NCI-H2029 treated with DMSO at 0.1 percent for 48 hours (cell line): Measurements from ENCODE around the gene LBHD1.
"Not testable (repeated sequence)": the region's sequence is repeated elsewhere in the genome, so short reads cannot be mapped to it uniquely, and the experiment has no call there.

Source experiments
- DNase-seq: peaks from one replicate; lab custom pipeline; 2025; lab: John Stamatoyannopoulos, UW

The LBHD1 gene

GRCh38 chr11:62693624-62694023, 21.6 kb upstream of the LBHD1 start:
- DNase-seq = not testable (repeated sequence)

DNA sequence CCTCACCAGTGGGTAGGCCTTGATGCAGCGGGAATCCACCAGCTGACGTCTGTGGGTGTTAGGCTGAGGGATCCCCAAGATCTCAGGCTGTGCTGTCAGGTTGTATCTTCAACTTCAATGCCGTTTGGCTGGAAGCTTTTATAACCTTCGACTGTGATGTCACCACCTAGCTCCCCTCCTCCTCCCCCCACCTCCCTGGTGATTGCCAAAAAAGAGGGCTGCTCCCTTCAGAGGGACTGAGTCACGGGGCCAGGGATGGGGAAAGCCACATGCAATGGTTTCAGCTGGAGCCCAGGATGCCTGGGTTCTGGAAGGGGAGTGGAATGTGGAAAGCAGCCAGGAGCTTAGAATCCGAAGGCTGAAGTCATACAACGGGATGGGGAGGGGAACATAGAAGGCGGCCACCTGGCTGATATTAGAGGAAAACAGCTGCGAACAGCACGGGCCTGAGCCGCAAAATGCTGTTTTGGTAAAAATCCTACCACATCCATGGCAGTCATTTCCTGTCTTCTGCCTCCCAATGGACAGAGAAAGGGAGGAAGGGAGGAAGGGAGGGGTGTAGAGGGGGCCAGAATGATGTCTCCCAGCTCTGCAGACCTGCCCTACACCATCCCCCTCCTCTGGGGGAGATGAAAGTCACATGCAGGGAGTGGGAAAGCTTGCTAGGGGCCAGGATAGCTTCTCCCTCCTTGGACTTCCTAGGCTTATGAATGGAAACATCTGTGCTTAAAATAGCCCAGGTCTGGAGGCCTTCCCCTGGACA, 17.5 kb upstream of the LBHD1 start, which contains the start of gene LRRN4CL:
Gene LRRN4CL, minus strand, starts transcription at position 110 of the 763 bp plus-strand sequence. CDS start 1,022 bp downstream, outside the sequence.
- DNase-seq = no peak

GRCh38 chr11:62688491-62688890, 16.4 kb upstream of the LBHD1 start:
- DNase-seq = no peak

DNA sequence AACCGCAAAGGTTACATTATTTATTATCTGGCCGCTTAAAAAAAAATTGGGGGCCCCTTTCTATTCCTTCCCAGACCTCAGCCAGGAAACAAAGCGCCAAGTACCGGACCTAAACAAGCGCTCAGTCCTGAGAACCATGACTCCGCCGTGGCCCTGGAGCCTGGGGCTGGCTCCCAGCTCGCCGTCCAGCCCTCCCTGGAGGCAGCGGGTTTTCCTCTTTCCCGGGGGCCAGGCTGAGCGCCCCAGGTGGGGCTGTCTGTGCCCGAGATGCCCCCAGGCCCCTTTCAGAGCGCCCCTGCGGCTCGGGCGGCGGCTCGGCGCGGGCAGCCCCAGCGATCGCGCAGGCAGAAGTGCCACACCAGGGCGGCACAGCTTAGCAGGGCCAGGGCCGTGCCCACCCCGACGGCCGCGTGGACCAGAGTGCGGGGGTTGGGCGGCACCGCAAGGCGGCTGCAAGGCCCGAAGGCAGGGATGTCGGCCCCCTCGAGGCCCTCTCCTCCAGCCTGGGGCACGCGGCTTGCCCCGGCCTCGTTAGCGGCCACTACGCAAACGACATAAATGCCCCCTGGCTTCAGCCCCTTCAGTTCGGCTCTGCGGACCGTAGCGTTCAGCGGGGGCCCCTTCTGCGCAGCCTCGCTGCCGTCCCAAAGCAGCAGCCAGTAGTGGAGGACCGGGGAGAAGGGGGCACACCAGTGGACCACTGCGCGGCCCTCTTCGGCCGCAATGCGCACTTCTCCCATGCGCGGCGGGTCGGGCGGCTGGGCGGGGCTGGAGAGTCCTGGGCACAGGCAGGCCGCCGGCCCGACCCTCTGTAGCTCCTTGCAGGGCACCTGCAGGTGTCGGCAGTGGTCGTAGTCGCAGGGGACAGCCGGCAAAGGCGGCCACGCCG, 15.7 kb upstream of the LBHD1 start:
- DNase-seq = no peak

DNA sequence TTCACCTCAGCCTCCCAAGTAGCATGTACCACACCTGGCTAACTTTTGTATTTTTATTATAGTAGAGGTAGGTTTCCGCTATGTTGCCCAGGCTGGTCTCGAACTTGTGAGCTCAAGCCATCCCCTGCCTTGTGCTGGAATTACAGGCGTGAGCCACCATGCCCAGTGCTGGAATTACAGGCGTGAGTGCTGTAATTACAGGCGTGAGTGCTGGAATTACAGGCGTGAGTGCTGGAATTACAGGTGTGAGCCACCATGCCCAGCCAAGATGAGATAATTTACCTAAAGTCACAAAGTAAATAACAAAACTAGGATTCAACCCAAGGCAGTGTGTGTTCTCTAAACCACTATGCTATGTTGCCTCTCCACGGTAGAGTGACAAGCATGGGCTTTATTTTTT, 10.5 kb upstream of the LBHD1 start:
- DNase-seq = no peak

GRCh38 chr11:62680825-62681240, 8.8 kb upstream of the LBHD1 start:
- DNase-seq = peak; percentile 9

DNA sequence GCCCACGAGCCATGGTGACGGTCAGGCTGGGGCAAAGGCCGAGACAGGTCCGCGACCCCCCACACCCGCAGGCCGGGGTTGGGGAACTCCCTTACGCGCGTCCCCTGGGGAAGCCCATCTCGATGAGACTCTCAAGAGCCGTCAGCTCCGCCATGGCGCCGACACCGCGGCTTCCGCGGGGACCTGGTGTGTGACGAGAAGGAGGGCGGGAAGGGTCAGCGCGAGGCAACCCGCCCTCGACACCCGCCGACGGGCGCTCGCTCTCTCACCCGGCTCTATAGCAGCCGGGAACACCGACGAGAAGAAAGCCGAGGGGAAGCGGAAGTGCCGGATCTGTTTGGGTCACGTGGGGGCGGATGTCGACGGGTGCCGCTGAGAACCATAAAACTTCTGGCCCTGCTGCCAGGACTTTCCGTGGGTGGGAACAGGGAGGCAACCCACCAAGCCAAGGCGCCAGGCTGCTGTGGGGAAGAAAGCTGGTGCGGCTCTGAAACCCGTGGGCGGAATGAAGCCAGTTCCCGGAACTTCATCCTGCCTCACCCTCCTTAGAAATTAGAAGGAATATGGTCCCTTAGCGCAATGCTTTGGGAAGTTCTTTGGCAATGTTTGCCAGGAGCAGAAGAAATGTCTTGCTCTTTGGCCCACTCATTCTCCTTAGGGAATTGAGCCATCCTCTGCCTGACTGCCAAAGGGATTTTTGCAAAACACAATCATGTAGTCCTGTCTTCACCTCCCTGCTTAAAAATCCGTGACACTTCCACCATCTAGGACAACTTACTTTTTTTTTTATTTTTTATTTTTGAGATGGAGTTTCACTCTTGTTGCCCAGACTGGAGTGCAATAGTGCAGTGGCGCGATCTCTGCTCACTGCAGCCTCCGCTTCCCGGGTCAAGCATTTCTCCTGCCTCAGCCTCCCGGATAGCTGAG, 7.0 kb upstream of the LBHD1 start, which contains the start of gene UBXN1:
Gene UBXN1, minus strand, starts transcription at position 304 of the 927 bp plus-strand sequence. Its CDS starts 150 bp downstream, at position 154.
- DNase-seq = peak; percentile 79

- DNase-seq = no peak
These were observed 6.3 kb upstream of the LBHD1 start for GRCh38 chr11:62678433-62678769.

- DNase-seq = no peak
These were observed 5.6 kb upstream of the LBHD1 start for GRCh38 chr11:62677714-62678113.

DNA sequence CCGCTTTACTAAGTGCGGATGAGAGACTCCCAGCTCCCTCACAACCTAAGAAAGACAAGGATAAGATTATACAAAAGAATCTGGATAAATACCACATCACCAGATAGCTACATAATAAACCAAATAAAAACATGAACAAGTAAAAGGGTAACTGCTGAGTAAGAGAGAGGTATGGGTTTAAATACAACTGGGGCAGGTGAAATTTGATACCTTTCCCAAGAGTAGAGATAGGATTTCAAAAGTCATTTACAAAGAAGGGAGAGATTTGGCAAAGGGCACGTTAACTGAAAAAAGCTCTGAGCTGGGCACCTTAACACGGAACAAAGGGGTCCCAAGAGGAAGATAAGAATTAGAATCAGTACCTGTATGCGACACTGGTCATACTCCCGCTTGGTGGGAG, 5.1 kb upstream of the LBHD1 start:
- DNase-seq = no peak

- DNase-seq = no peak
These were observed 4.6 kb upstream of the LBHD1 start for GRCh38 chr11:62676698-62677097.

GRCh38 chr11:62675415-62675814, 3.3 kb upstream of the LBHD1 start:
- DNase-seq = not testable (repeated sequence)

DNA sequence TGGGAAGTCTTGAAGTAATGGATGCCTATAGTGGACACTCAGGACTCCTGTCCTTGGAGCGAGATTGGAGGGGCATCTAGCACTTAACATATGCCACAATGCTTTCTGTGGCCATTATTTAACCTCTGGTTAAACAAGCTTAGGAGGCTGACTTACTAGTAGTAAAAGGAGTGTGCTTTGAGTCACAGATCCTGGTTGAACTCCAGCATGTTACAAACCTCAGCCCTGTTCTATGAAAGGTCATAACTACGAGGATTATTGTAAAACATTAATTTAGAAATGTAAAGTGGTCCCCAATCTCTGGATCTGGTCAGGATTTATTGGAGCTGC, 1.1 kb upstream of the LBHD1 start:
- no peak for DNase-seq

GRCh38 chr11:62671236-62671607, 845 bp downstream of the LBHD1 start:
- peak; percentile 66 for DNase-seq

- no peak for DNase-seq
These were observed 2.5 kb downstream of the LBHD1 start for GRCh38 chr11:62669420-62670161.

GRCh38 chr11:62667460-62667859, 4.6 kb downstream of the LBHD1 start:
- no peak for DNase-seq

DNA sequence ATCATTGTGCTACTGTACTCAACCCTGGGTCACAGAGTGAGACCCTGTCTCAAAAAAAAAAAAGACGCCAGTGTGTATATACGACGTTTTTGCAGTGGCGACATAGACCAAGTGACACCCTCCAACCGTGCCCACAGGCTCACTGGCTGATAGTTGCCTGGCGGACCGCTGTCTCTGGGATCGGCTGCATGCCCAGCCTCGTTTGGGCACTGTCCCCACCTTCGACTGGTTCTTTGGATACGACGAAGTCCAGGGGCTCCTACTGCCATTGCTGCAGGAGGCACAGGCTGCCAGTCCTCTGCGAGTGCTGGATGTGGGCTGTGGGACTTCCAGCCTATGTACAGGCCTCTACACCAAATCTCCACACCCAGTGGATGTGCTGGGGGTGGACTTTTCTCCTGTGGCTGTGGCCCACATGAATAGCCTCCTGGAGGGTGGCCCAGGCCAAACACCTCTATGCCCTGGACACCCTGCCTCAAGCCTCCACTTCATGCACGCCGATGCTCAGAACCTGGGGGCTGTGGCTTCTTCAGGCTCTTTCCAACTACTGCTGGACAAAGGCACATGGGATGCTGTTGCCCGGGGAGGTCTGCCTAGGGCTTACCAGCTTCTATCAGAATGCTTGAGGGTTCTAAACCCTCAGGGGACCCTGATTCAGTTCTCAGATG, 5.7 kb downstream of the LBHD1 start:
- no peak for DNase-seq

GRCh38 chr11:62665599-62666258, 6.3 kb downstream of the LBHD1 start:
- no peak for DNase-seq

GRCh38 chr11:62665075-62665598, 6.9 kb downstream of the LBHD1 start, which contains the start of the genes C11orf98 and CSKMT:
Gene C11orf98, minus strand, starts transcription at chr11:62665210. Its CDS starts 41 bp downstream, at chr11:62665169.
Gene CSKMT, plus strand, starts transcription at chr11:62665312. Its CDS starts 568 bp downstream, at chr11:62665880.
- DNase-seq = peak; percentile 70
